NCI-H2081 treated with DMSO at 0.1 percent for 48 hours (cell line): ENCODE measurements around the gene AMER1.

ENCODE experiments used
- DNase-seq: peaks from one replicate; lab custom pipeline; 2025; lab: John Stamatoyannopoulos, UW

The AMER1 gene

DNA sequence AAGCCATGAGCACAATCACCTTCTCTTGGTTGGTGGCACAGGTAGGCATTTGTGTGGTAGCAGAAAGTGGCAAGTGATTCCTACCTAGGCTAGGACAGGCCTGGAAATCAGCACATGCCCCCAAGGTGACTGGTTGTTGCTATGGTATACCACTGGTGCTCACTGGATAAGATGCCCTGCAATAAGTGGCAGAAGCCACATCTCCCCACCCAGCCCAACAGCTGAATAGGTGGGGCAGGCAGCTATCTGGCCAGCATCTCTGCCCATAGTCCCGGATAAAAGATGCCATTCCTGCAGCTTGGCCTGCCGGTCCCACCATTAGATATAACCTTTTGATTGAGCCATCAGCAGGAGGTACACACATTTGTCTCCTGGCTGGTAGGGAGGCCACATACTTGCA lies 21.1 kb downstream of the AMER1 start:
- no peak for DNase-seq

DNA sequence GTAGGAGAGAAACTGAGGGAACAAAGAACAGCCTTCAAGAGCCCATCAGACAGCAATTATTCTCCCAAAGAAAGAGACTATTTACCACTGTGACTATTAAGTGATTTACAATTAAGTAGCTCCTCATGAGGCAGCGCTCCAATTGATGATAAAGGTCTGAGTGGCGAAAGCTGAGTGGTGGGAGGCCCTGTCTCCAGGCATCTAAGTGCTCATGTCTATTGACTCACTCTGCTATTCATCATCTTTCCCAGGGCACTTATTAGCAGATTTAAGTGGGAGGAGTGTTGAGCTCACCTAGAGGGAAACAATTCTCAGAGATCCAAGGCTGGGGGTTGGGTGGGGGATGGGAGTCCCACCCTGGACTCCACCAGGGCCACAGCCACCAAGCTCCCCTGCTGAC lies 23.3 kb downstream of the AMER1 start:
- DNase-seq, result no peak

DNA sequence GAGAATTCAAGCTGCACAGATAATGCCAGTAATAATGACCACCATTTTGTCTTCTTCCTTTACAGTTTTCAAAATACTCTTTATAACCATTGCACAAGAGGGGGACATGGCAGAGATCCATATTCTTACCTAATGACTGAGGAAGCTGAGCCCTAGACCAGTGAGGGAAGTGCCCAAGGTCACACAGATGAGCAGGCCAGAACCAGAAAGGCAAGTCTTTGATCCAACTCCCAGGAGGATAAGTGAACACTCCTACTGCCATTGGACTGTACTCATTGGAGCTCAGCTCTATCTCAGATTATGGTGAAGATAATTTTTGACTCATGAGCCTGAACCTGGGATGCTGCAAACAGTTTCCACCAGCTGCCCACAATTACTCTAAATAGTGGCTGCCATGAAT lies 28.6 kb downstream of the AMER1 start:
- no peak for DNase-seq

DNA sequence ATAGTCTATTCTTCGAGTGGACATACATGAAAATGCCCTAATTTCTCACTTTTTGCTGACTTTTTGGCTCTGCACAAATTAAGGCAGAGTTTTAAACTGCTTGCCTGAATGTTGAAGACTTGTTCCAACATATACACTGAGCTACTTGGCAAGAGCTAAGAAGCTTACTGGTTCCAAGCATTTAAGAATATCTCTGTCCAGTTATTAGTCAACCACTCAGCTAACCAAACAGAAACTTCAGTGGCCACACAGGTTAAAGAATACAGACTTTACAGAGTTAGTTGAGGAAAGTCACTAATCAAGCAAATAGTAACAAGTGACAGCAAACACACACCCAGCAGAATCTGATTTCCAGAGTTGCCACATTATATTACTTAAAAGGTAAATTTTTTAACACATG lies 35.5 kb downstream of the AMER1 start:
- DNase-seq, result no peak

DNA sequence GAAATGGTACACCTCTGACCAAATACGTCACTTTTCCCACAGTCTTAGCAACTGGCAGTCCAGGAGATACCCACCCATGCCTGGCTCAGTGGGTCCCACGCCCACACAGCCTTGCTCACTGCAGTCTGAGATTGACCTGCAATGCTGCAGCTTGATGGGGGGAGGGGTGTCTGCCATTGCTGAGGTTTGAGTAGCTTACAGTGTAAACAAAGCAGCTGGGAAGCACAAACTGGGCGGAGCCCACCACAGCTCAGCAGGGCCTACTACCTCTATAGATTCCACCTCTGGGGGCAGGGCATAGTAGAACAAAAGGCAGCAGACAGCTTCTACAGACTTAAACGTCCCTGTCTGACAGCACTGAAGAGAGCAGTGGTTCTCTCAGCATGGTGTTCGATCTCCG lies 52.7 kb downstream of the AMER1 start:
- no peak for DNase-seq

DNA sequence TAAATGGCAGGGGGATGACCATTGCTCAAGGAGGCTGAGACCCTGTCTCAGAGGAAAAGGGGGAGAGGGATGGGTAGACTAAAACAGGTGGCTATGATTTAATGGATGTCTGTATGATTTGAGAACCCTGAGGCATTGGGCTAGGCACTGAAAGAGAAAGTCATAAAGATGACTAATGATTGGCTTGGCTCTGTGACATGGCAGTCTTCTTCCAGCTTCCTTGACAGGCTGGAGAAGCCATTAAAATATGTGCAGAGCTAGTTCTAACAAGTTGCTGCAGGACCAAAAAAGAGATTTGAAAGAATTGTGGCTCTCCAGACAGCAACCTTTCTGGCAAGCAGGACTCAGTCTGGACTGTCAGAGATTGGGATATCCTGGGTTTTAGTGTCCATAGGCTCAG lies 53.6 kb downstream of the AMER1 start:
- DNase-seq, result no peak

DNA sequence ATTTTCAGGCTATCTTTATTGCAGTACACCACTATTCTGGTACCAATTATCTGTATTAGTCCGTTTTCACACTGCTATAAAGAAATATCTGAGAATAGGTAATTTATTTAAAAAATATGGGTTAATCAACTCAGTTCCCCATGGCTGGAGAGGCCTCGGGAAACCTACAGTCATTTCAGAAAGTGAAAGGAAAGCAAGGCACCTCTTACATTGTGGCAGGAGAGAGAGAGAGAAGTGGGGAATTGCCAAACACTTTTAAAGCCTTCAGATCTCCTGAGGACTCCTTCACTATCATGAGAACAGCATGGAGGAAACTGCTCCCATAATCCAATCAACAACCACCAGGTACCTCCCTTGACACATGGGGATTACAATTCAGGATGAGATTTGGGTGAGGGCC lies 54.7 kb downstream of the AMER1 start:
- no peak for DNase-seq
